Measurements from ENCODE around the gene SERINC5. TPM values are rescaled to one million over a fixed set of nuclear protein-coding genes. Genes with fewer than 3 reads are reported as not detected.

The SERINC5 gene
- total and polyA plus RNA-seq, 7 donors = 0.70 to 8.6 (median 2.7) TPM

DNA sequence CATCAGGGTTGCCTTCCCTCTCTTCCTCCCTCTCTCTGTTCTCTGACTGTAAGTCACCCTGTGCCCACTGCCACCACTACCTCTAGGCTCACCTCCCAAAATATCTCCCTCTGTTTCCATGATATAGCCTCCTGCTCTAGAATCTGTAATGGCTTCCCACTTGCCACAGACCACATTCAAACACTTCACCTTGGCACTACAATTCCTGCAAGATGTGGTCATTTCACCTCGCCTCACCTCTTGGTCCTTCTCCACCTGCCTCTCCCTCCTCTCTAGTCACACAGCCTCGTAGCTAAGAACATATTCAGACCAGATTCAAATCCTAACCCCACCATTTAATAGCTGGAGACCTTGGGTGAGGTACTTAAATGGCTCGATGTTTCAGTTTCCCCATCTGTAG is 56.9 kb downstream of the SERINC5 start:
- TF ChIP-seq, protein P1, sequence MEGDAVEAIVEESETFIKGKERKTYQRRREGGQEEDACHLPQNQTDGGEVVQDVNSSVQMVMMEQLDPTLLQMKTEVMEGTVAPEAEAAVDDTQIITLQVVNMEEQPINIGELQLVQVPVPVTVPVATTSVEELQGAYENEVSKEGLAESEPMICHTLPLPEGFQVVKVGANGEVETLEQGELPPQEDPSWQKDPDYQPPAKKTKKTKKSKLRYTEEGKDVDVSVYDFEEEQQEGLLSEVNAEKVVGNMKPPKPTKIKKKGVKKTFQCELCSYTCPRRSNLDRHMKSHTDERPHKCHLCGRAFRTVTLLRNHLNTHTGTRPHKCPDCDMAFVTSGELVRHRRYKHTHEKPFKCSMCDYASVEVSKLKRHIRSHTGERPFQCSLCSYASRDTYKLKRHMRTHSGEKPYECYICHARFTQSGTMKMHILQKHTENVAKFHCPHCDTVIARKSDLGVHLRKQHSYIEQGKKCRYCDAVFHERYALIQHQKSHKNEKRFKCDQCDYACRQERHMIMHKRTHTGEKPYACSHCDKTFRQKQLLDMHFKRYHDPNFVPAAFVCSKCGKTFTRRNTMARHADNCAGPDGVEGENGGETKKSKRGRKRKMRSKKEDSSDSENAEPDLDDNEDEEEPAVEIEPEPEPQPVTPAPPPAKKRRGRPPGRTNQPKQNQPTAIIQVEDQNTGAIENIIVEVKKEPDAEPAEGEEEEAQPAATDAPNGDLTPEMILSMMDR (IDR thresholded peaks at IDR 0.05) = no peak
- Histone ChIP-seq H3K4me3 (no peak overlapping the region), H3K9me3 (no peaks in the 10 kb centered on the region), H3K4me1 (peaks cover 17% of the 10 kb centered on the region), H3K27me3 (ENCODE audit: insufficient read depth in 3 of 3, low read length in 2 of 3) (no peaks in the 10 kb centered on the region), H3K27ac (peak overlapping the region; percentile 61), H3K36me3 (ENCODE audit: insufficient read depth in 1 of 2, low read depth in 1 of 2) (peaks cover 0 to 11% of the 10 kb centered on the region in 2 donors)
- intact Hi-C loops (cut with DNase I) = loop anchor here (10.0 kb wide), 2 partner anchors 54 to 56 kb away; partner anchors contain the start of gene SERINC5 (in 2 of the 2)
- WGBS, 3 donors = 90 to 96% (median 93%) methylated on average over 3 of the region's 3 CpGs
- DNase-seq (no peak), ATAC-seq (peak in 1 of 4 donors; percentile 21)

DNA sequence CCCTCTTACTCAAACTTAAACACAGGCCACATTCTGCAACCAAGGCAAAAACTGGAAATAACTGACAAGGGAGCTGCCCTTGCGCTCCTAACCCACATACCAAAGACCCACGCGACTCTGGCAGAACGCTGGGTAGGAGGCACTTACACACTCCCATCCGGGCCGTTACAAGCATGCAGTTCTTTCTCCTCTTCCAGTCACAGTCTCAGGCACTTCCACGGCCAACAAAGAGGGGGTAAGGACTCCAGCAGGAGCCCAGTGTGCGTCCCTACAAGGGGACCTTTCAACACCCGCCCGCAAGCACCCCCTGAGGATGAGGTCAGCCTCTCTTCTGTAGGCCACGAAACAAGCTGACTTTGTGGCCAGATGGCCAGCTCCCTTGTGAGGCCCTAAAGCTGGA is 57.4 kb downstream of the SERINC5 start:
- intact Hi-C loops (cut with DNase I) = loop anchor here (10.0 kb wide), 2 partner anchors 54 to 56 kb away; partner anchors contain the start of gene SERINC5 (in 2 of the 2)
- peaks cover 0 to 11% of the 10 kb centered on the region in 2 donors for H3K36me3 ChIP-seq (ENCODE audit: insufficient read depth in 1 of 2, low read depth in 1 of 2)
- ATAC-seq = peak; percentile 51 to 74 (median 66)
- DNase-seq = peak in 1 of 2 donors; percentile 13
- H3K9me3 ChIP-seq = no peaks in the 10 kb centered on the region
- WGBS, 3 donors = 46 to 75% (median 63%) methylated on average over 9 to 11 of the region's 11 CpGs
- no peaks in the 10 kb centered on the region for H3K27me3 ChIP-seq (ENCODE audit: insufficient read depth in 3 of 3, low read length in 2 of 3)
- peaks cover 22% of the 10 kb centered on the region for H3K4me1 ChIP-seq
- H3K27ac ChIP-seq = peak overlapping the region; percentile 61
- H3K4me3 ChIP-seq = no peak overlapping the region
- TF ChIP-seq, protein P1 (IDR thresholded peaks at IDR 0.05) = no peak

DNA sequence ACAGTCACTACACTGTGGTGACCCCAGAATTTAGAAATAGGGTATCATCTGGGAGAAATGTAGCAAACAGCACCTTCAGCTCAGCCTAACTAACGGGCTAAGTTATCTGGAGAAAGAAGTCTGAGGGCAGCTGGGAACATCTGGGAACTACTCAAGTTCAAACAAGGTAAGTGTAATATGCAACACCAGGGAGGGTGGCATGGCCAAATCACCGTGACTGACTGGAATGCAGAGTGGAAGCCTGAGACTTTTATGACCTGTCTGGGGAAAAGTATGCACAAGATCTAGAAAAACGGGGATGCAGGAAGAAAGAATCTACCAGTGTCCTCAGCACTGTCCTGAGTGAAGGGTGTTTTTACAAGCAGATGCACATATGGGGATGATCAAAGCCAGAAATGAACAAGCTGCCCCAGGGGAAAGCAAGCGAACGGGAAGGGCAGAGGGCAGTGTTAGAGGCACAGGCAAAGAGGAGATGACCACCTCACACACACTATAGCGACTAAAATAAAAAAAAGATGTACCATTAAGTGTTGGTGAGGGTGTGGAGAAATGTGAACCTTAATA is 59.9 kb downstream of the SERINC5 start:
- peaks cover 45% of the 10 kb centered on the region for H3K4me1 ChIP-seq
- no peaks in the 10 kb centered on the region for H3K9me3 ChIP-seq
- H3K27me3 ChIP-seq (ENCODE audit: insufficient read depth in 3 of 3, low read length in 2 of 3) = no peaks in the 10 kb centered on the region
- no peak for DNase-seq
- TF ChIP-seq, protein P1 (IDR thresholded peaks at IDR 0.05) = no peak
- intact Hi-C loops (cut with DNase I) = loop anchor here (10.0 kb wide), 2 partner anchors 51 to 59 kb away; partner anchors contain the start of gene SERINC5 (in 2 of the 2)
- WGBS, 3 donors = 64 to 74% (median 67%) methylated on average over 6 of the region's 6 CpGs
- peaks cover 0 to 4% of the 10 kb centered on the region in 2 donors for H3K36me3 ChIP-seq (ENCODE audit: insufficient read depth in 1 of 2, low read depth in 1 of 2)
- H3K4me3 ChIP-seq = no peak overlapping the region
- ATAC-seq = no peak
- H3K27ac ChIP-seq = no peak overlapping the region

DNA sequence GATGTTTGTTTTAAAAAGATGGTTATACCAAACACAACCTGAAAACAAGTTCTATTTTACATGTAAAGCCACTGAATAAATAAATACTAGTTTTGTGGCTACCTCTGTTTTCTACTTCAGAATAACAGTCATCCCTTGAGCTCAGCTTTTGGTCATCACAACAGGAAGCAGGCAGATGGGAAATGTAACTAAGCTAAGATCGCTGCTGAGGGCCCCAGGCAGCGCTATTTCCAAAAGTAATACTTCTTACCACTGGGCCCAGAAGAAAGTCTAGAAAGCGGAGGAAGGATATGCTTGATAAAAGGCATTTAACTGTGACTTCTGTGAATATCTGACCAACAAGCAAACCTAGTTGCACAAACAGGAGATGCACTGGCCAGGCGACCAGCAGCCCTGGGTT is 61.4 kb downstream of the SERINC5 start:
- H3K27ac ChIP-seq = no peak overlapping the region
- H3K4me3 ChIP-seq = no peak overlapping the region
- WGBS, 3 donors = 83 to 87% (median 86%) methylated on average over 4 of the region's 4 CpGs
- H3K4me1 ChIP-seq = peaks cover 45% of the 10 kb centered on the region
- intact Hi-C loops (cut with DNase I) = loop anchor here (10.0 kb wide), 2 partner anchors 50 to 60 kb away; partner anchors contain the start of gene SERINC5 (in 2 of the 2)
- DNase-seq = no peak
- TF ChIP-seq, protein P1 (IDR thresholded peaks at IDR 0.05) = no peak
- H3K9me3 ChIP-seq = no peaks in the 10 kb centered on the region
- no peaks in the 10 kb centered on the region for H3K36me3 ChIP-seq (ENCODE audit: insufficient read depth in 1 of 2, low read depth in 1 of 2)
- no peaks in the 10 kb centered on the region for H3K27me3 ChIP-seq (ENCODE audit: insufficient read depth in 3 of 3, low read length in 2 of 3)
- no peak for ATAC-seq

Data from psoas muscle (tissue), 8 donors.